Measurements from ENCODE around the gene TNRC6B.

DNA sequence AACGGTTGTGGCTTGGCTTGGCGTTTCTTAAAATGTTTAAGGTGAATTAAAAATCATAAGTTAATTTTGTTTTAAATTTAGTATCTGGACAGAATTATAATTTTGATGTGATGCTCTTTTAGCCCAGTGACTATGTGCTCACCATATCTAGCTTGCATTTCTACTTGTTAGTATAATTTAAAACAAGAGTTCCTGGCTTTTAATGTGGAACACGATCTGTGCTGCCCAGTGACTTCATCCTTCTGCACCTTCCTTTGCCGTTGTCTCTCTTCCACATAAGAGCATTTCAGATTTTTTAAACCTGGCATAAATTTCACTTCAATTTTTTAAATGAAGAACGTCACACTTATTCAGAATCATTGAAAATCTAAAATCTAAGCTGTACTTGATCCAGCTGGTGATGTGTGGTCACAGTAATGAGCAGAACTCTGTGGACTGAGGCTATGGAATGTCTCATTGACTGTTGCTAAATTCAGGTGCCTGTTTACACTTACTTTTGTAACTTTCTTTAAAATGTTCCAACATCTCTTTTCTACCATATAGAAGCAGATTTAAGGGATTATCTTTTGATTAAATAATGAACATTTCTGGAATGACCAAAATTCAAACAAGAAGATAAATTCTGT, 93.1 kb downstream of the TNRC6B start:
- TF ChIP-seq CTCF (conservative IDR thresholded peaks at IDR 0.05; ENCODE audit: low read length) (no peak), EZH2phosphoT487 (IDR thresholded peaks at IDR 0.05; ENCODE audit: borderline replicate concordance, low read depth, low read length) (no peak)

All from OCI-LY7 (cell line).